Neutrophil (primary cell): ENCODE data around the gene RAPGEFL1.

Experiments
- H3K27ac ChIP-seq: fragments of 200-600 bp; sonication (generic); 2 replicates; pipeline ENCODE4 v1.5.1; 2016; ENCODE audit warnings: mild to moderate bottlenecking, moderate library complexity
- H3K27me3 ChIP-seq: fragments of 200-600 bp; sonication (generic); 2 replicates; pipeline ENCODE4 v1.6.0; 2016; ENCODE audit warnings: mild to moderate bottlenecking
- H3K36me3 ChIP-seq: fragments of 200-600 bp; sonication (generic); 2 replicates; pipeline ENCODE4 v1.5.1; 2017
- H3K4me1 ChIP-seq, 2 experiments: fragments of 200-600 bp in 1 of 2; sonication (generic) in 1 of 2; 1 replicate in 1 of 2; 2 replicates in 1 of 2; pipeline versions ENCODE4 v1.5.1 to v1.6.1; 2013 to 2016; ENCODE audit warnings: low read depth in 1 of 2, low read length in 1 of 2, mild to moderate bottlenecking in 1 of 2, moderate library complexity in 1 of 2; ENCODE audit not compliant: control insufficient read depth in 1 of 2, insufficient read depth in 1 of 2
- H3K4me3 ChIP-seq, 2 experiments: fragments of 200-600 bp in 1 of 2; sonication (generic) in 1 of 2; 1 replicate in 1 of 2; 2 replicates in 1 of 2; pipeline ENCODE4 v1.5.1; 2013 to 2016; ENCODE audit warnings: low read depth in 1 of 2, low read length in 1 of 2, mild to moderate bottlenecking in 1 of 2, moderate library complexity in 1 of 2
- H3K9me3 ChIP-seq: fragments of 200-600 bp; sonication (generic); 2 replicates; pipeline ENCODE4 v1.5.1; 2016
- TF ChIP-seq, protein P1 (sequence below): fragments of 200-600 bp; sonication (generic); IDR thresholded peaks from 2 replicates; pipeline ENCODE4 v1.5.1; 2016; ENCODE audit warnings: antibody characterized with exemption

Gene RAPGEFL1

DNA sequence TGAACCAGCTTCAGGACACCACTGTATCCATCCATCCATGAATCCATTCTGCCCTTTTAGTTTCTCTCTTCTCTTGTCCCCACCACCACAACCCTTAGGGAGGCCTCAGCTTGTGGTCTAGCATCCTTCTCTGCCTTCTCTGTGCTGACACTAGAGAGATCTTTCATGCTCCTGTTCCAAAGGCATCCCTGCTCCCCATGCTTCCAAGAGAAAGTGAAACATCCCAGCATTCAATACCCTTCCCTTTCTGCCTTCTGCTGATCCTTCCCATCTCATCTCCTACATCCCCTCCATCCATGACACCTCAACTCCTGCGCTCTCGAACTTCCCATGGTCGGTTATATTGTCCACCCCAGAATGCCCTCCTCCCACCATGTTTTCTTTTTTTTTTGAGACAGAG is 10.0 kb downstream of the RAPGEFL1 start:
- Histone ChIP-seq H3K9me3 (no peaks in the 10 kb centered on the region), H3K27ac (no peak overlapping the region), H3K36me3 (peaks cover 11% of the 10 kb centered on the region), H3K27me3 (peaks cover 33% of the 10 kb centered on the region), H3K4me1 (peaks cover 11 to 15% of the 10 kb centered on the region in 2 experiments), H3K4me3 (no peak overlapping the region)
- TF ChIP-seq, protein P1, sequence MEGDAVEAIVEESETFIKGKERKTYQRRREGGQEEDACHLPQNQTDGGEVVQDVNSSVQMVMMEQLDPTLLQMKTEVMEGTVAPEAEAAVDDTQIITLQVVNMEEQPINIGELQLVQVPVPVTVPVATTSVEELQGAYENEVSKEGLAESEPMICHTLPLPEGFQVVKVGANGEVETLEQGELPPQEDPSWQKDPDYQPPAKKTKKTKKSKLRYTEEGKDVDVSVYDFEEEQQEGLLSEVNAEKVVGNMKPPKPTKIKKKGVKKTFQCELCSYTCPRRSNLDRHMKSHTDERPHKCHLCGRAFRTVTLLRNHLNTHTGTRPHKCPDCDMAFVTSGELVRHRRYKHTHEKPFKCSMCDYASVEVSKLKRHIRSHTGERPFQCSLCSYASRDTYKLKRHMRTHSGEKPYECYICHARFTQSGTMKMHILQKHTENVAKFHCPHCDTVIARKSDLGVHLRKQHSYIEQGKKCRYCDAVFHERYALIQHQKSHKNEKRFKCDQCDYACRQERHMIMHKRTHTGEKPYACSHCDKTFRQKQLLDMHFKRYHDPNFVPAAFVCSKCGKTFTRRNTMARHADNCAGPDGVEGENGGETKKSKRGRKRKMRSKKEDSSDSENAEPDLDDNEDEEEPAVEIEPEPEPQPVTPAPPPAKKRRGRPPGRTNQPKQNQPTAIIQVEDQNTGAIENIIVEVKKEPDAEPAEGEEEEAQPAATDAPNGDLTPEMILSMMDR = no peak

DNA sequence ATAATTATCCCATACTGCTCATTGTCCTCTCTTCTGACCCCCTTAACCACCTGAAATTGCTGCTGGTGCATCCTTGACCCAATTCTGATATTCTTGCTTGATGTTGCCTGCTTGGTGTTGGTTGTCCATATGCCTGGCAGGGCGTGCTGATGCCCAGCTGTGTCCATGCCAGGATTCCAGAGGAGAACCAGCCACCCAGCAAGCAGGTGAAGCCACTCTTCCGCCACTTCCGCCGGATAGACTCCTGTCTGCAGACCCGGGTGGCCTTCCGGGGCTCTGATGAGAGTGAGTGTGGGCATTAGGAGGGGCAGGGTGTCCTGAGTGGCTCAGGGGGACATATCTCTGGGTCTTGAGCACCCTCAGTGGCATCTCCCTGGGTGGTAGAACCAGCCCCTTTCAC is 11.4 kb downstream of the RAPGEFL1 start:
- Histone ChIP-seq H3K4me3 (no peak overlapping the region), H3K4me1 (peaks cover 19 to 20% of the 10 kb centered on the region in 2 experiments), H3K27me3 (peaks cover 33% of the 10 kb centered on the region), H3K9me3 (no peaks in the 10 kb centered on the region), H3K27ac (no peak overlapping the region), H3K36me3 (peaks cover 25% of the 10 kb centered on the region)
- TF ChIP-seq, protein P1 = no peak

DNA sequence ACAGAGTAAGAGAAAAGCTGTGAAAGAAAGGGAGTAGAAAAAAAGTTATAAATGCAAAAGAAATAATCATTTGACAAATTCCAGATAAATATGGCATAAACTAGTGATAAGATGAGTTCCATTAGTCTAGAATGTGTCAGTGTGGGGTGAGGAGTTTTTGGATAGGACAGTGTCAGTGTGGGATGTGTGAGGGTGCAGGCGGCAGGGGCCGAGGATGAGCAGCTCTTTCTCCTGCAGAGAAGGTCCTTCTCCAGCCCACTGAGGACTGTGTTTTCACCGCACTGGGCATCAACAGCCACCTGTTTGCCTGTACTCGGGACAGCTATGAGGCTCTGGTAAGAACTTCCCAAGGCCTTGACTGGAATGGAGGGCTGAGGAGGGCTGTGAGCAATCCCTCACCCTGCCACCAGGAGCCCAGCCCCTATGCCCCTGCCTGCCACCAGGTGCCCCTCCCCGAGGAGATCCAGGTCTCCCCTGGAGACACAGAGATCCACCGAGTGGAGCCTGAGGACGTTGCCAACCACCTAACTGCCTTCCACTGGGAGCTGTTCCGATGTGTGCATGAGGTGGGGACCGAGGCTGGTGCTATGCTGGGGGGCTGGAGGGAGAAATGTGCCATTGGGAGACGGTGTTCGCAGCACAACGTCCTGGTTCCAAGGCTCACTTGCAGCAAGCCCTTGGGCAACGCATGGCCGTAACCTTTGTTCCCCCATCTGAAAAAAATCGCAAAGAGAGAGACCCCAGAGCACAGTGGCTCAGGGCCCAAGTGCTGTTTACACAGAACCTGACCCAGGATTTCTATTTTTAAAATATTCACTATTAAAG is 13.1 kb downstream of the RAPGEFL1 start:
- TF ChIP-seq, protein P1 = no peak

DNA sequence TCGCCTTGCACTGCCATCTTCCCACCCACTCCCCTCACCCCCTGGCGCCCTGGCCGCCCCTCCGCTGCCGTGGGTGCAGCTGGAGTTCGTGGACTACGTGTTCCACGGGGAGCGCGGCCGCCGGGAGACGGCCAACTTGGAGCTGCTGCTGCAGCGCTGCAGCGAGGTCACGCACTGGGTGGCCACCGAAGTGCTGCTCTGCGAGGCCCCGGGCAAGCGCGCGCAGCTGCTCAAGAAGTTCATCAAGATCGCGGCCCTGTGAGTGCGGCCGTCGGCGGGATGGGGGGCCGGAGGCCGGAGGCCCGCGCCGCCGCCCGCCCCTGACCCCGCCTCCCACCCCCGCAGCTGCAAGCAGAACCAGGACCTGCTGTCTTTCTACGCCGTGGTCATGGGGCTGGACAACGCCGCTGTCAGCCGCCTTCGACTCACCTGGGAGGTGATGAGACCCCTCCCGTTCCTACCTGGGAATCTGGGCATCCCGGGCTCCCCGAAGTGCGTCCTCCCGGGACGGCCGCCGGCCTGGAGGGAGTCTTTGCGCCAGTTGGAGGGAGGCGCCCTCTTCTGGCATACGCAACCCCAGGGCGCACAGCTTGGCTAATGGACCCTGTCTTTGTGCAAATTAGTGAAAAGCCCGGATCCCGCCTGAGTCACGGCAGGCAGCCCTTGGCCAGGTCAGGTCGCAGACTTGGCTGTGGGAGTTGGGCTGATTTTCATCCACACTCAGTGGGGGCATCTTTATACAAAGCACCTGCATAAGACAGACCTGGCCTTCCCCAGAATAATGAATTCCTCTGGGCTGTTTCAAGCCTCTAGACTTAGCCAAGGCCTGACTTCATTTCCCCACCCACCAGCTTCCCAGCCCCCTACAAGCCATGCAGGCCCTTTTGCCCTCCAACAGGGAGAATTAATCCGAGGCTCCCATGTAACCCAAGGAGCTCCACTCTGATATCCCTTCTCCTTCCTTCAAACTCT is 14.3 kb downstream of the RAPGEFL1 start:
- Histone ChIP-seq H3K4me1 (peaks cover 20 to 22% of the 10 kb centered on the region in 2 experiments), H3K36me3 (peaks cover 25% of the 10 kb centered on the region), H3K27me3 (peaks cover 34% of the 10 kb centered on the region), H3K4me3 (peak overlapping the region; percentile 56 to 63), H3K9me3 (no peaks in the 10 kb centered on the region), H3K27ac (no peak overlapping the region)
- TF ChIP-seq, protein P1 = no peak

More for the DNA sequence above, 13.1 kb downstream of the RAPGEFL1 start:
- Histone ChIP-seq H3K27ac (no peak overlapping the region), H3K4me1 (peaks cover 20 to 22% of the 10 kb centered on the region in 2 experiments), H3K36me3 (peaks cover 25% of the 10 kb centered on the region), H3K27me3 (peaks cover 33% of the 10 kb centered on the region), H3K4me3 (peak overlapping the region in 1 of 2 experiments; percentile 63), H3K9me3 (no peaks in the 10 kb centered on the region)

DNA sequence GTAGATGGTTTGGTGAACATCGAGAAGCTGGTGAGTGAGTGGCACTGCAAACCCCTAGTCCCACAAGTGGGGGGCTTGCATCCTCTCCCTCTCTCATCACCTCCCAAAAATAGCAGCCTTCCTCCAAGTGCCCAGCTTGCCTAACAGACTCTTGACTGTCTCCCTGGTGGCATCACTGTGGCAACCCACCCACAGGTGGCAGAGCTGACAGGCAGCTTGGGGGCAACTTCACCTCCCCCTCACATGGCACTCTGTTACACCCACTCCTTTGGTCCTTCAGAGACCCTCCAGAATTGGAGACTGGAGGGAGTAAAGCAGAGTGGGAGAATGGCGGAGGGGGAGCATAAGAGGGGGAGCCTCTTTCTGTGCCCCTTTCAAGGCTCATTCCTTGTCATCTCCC is 15.7 kb downstream of the RAPGEFL1 start:
- Histone ChIP-seq H3K4me3 (no peak overlapping the region), H3K27me3 (peaks cover 37% of the 10 kb centered on the region), H3K9me3 (no peaks in the 10 kb centered on the region), H3K4me1 (peaks cover 20 to 22% of the 10 kb centered on the region in 2 experiments), H3K27ac (no peak overlapping the region), H3K36me3 (peaks cover 25% of the 10 kb centered on the region)
- TF ChIP-seq, protein P1 = no peak
